ENCODE measurements around the gene PHF19.

PHF19 gene

DNA sequence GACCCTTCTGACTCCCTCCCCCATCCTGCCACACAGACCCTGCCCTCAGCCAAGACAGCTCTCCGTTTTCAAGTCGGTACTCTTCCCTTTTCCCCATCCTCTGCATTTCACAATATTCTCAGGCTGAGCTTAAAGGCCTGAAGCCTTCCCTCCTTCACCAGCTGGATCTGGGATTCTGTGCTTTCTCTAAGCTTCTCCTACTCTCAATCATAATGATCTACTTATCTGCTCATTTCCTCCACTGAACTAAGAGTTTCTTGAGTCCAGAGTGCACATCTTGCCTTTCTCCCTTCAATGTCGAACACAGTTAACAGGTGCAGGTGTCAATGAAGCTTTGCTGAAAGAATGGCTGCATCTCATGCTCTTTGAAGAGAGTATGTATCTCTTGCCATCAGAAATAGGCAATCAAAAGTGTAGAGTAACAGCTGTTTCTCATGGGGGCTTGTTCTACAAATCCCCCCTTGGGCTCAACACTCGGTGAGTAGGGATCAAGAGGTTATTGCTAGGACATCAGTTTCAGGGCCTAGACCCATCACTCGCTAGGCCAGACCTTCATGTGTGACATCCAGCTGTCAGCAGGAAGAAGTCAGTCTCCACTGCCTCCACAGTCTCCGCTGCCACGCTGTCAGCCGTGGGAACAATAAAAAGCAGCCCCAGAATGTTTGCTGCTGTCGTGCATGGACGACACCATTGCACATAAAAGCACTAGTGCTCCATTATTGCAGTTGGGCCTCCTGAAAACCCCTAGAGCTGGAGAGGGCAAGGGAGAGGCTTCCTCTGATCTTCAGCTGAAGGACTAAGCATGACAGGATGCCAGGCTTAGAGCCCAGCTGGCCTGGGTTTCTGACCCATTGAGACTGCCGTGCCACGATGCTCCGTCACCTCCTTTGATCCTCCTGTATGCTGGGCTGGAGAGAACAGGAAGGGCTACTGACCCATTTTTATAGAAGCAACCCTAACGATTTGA lies 25.9 kb upstream of the PHF19 start:
- no peak overlapping the region for H3K9ac ChIP-seq (ENCODE audit: low read depth, low read length, poor library complexity)
- no peak for DNase-seq (ENCODE audit: low spot score)
- no CpG with 5 or more reads among the region's 14 CpGs for WGBS, 2 donors (ENCODE audit: extremely low coverage in 2 of 2, insufficient read length in 2 of 2, insufficient replicate concordance in 1 of 2)
- no peaks in the 10 kb centered on the region for H3K36me3 ChIP-seq (replicated peaks in 1 of 2; ENCODE audit: control insufficient read depth in 2 of 2, insufficient read depth in 2 of 2, low read length in 2 of 2)
- no peak overlapping the region for H3K14ac ChIP-seq (ENCODE audit: low read length)
- no peak overlapping the region for H3K4me3 ChIP-seq (ENCODE audit: low read length in 2 of 2)
- no peak overlapping the region for H3K23ac ChIP-seq (ENCODE audit: low read depth, low read length, poor library complexity)
- H3K18ac ChIP-seq (ENCODE audit: low read length), result no peak overlapping the region
- H2AFZ ChIP-seq (ENCODE audit: low read length), result no peak overlapping the region
- no peak overlapping the region for H3K27ac ChIP-seq (replicated peaks; ENCODE audit: low read length)
- H2AK5ac ChIP-seq (ENCODE audit: low read depth, low read length), result no peak overlapping the region
- H4K91ac ChIP-seq (ENCODE audit: low read depth, low read length, poor library complexity), result no peak overlapping the region
- no peaks in the 10 kb centered on the region for H3K79me1 ChIP-seq (ENCODE audit: low read depth, low read length)
- H2BK120ac ChIP-seq (ENCODE audit: low read depth, low read length), result no peak overlapping the region
- no peak overlapping the region for H2BK5ac ChIP-seq (ENCODE audit: low read length)
- peaks cover 0 to 8% (median 0%) of the 10 kb centered on the region in 3 experiments for H3K27me3 ChIP-seq (ENCODE audit: control insufficient read depth in 3 of 3, insufficient read depth in 3 of 3, low read depth in 1 of 3, low read length in 3 of 3)
- H3K9me3 ChIP-seq (replicated peaks in 1 of 2; ENCODE audit: control insufficient read depth in 2 of 2, insufficient read depth in 1 of 2, low read depth in 1 of 2, low read length in 2 of 2), result no peaks in the 10 kb centered on the region
- H2BK15ac ChIP-seq (ENCODE audit: low read length), result no peak overlapping the region
- no peak overlapping the region for H3K4me2 ChIP-seq (ENCODE audit: insufficient read depth, low read length, poor library complexity, severe bottlenecking)
- no peak overlapping the region for H3K4ac ChIP-seq (ENCODE audit: low read length)
- H3K4me1 ChIP-seq (ENCODE audit: control insufficient read depth in 2 of 2, insufficient read depth in 1 of 2, low read depth in 1 of 2, low read length in 2 of 2), result no peaks in the 10 kb centered on the region
- H2BK12ac ChIP-seq (ENCODE audit: low read length), result no peak overlapping the region
- H4K8ac ChIP-seq (ENCODE audit: low read depth, low read length), result no peak overlapping the region

DNA sequence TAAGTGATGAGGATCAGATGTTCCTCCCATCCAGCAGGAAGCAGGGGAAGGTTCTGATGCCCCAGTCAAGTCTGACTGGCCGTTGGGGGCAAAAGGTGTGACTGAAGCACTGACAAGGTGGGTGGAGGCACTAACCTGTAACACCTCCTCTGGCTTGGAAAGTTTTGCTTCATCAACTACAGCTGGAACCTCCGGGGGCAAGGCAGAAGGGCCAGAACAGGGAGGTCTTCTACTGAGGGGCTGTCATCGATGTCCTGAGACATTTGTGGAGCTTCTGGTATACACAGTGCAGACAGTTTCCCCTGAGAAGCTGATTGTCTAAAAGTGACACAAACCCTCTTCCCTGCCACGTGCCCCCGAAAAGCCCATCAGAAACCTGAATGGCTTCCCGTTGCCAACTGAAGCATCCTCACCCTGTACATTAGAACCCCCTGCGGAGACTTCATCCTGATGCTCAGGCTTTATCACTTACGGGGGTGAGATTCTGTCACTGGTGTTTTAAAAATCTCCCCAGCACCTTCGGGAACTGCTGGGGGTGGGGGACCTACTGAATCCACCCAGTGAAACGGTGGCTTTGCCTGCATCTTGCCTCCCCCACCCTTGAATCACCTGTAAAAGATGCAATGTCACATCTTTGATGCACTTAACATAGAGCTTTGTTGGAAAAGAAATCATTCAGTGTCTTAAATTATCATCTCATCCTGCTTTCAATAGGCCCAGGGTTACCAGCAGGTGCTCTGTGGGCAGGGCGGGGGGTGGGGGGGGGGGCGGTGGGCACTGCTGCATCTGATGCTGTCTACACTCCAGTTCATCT lies 25.0 kb upstream of the PHF19 start:
- Histone ChIP-seq H3K79me1 (ENCODE audit: low read depth, low read length) (no peaks in the 10 kb centered on the region), H3K36me3 (replicated peaks in 1 of 2; ENCODE audit: control insufficient read depth in 2 of 2, insufficient read depth in 2 of 2, low read length in 2 of 2) (no peaks in the 10 kb centered on the region), H3K14ac (ENCODE audit: low read length) (peak overlapping the region; percentile 17), H3K23ac (ENCODE audit: low read depth, low read length, poor library complexity) (peak overlapping the region; percentile 65), H3K9ac (ENCODE audit: low read depth, low read length, poor library complexity) (no peak overlapping the region), H2AK5ac (ENCODE audit: low read depth, low read length) (no peak overlapping the region), H3K18ac (ENCODE audit: low read length) (no peak overlapping the region), H2BK120ac (ENCODE audit: low read depth, low read length) (no peak overlapping the region), H2BK12ac (ENCODE audit: low read length) (no peak overlapping the region), H3K4me2 (ENCODE audit: insufficient read depth, low read length, poor library complexity, severe bottlenecking) (no peak overlapping the region), H3K4me3 (ENCODE audit: low read length in 2 of 2) (no peak overlapping the region), H2BK15ac (ENCODE audit: low read length) (no peak overlapping the region), H3K9me3 (replicated peaks in 1 of 2; ENCODE audit: control insufficient read depth in 2 of 2, insufficient read depth in 1 of 2, low read depth in 1 of 2, low read length in 2 of 2) (no peaks in the 10 kb centered on the region), H4K91ac (ENCODE audit: low read depth, low read length, poor library complexity) (no peak overlapping the region), H2BK5ac (ENCODE audit: low read length) (no peak overlapping the region), H2AFZ (ENCODE audit: low read length) (no peak overlapping the region), H3K4me1 (ENCODE audit: control insufficient read depth in 2 of 2, insufficient read depth in 1 of 2, low read depth in 1 of 2, low read length in 2 of 2) (peaks cover 0 to 3% of the 10 kb centered on the region in 2 donors), H3K27me3 (ENCODE audit: control insufficient read depth in 3 of 3, insufficient read depth in 3 of 3, low read depth in 1 of 3, low read length in 3 of 3) (peaks cover 0 to 2% (median 0%) of the 10 kb centered on the region in 3 experiments), H3K27ac (replicated peaks; ENCODE audit: low read length) (no peak overlapping the region), H3K4ac (ENCODE audit: low read length) (no peak overlapping the region), H4K8ac (ENCODE audit: low read depth, low read length) (no peak overlapping the region)
- DNase-seq (ENCODE audit: low spot score), result no peak
- no CpG with 5 or more reads among the region's 12 CpGs for WGBS, 2 donors (ENCODE audit: extremely low coverage in 2 of 2, insufficient read length in 2 of 2, insufficient replicate concordance in 1 of 2)

DNA sequence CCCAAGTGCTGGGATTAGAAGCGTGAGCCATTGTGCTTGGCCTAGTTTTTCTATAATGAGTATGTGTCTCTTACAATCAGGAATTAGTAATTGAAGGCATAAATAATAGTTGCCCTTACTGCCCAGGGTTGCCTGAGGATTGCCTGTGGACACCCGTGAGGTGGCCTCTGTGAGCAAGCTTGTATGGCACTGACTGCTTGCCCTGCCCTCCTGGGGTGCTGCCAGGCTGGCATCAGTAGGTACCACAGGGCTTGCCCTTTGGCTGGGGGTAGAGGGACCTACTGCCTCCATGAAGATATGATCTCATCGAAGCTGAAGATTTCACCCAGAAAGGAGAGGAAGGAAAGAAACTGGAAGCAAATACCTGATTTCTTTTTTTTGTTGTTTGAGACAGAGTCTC lies 23.8 kb upstream of the PHF19 start:
- no peak overlapping the region for H3K18ac ChIP-seq (ENCODE audit: low read length)
- H2BK5ac ChIP-seq (ENCODE audit: low read length), result no peak overlapping the region
- no peak overlapping the region for H2BK15ac ChIP-seq (ENCODE audit: low read length)
- H2AFZ ChIP-seq (ENCODE audit: low read length), result no peak overlapping the region
- H3K36me3 ChIP-seq (replicated peaks in 1 of 2; ENCODE audit: control insufficient read depth in 2 of 2, insufficient read depth in 2 of 2, low read length in 2 of 2), result no peaks in the 10 kb centered on the region
- no peak overlapping the region for H3K4me2 ChIP-seq (ENCODE audit: insufficient read depth, low read length, poor library complexity, severe bottlenecking)
- WGBS, 2 donors (ENCODE audit: extremely low coverage in 2 of 2, insufficient read length in 2 of 2, insufficient replicate concordance in 1 of 2), result no CpG with 5 or more reads among the region's 3 CpGs
- no peak overlapping the region for H2BK120ac ChIP-seq (ENCODE audit: low read depth, low read length)
- no peak for DNase-seq (ENCODE audit: low spot score)
- H3K27me3 ChIP-seq (ENCODE audit: control insufficient read depth in 3 of 3, insufficient read depth in 3 of 3, low read depth in 1 of 3, low read length in 3 of 3), result peaks cover 0 to 2% (median 0%) of the 10 kb centered on the region in 3 experiments
- H3K4me1 ChIP-seq (ENCODE audit: control insufficient read depth in 2 of 2, insufficient read depth in 1 of 2, low read depth in 1 of 2, low read length in 2 of 2), result peaks cover 0 to 3% of the 10 kb centered on the region in 2 donors
- no peak overlapping the region for H3K23ac ChIP-seq (ENCODE audit: low read depth, low read length, poor library complexity)
- H2BK12ac ChIP-seq (ENCODE audit: low read length), result no peak overlapping the region
- no peak overlapping the region for H3K9ac ChIP-seq (ENCODE audit: low read depth, low read length, poor library complexity)
- H3K4me3 ChIP-seq (ENCODE audit: low read length in 2 of 2), result no peak overlapping the region
- H3K27ac ChIP-seq (replicated peaks; ENCODE audit: low read length), result no peak overlapping the region
- H2AK5ac ChIP-seq (ENCODE audit: low read depth, low read length), result no peak overlapping the region
- no peak overlapping the region for H4K91ac ChIP-seq (ENCODE audit: low read depth, low read length, poor library complexity)
- H3K9me3 ChIP-seq (replicated peaks in 1 of 2; ENCODE audit: control insufficient read depth in 2 of 2, insufficient read depth in 1 of 2, low read depth in 1 of 2, low read length in 2 of 2), result no peaks in the 10 kb centered on the region
- H4K8ac ChIP-seq (ENCODE audit: low read depth, low read length), result no peak overlapping the region
- H3K79me1 ChIP-seq (ENCODE audit: low read depth, low read length), result no peaks in the 10 kb centered on the region
- H3K14ac ChIP-seq (ENCODE audit: low read length), result no peak overlapping the region
- H3K4ac ChIP-seq (ENCODE audit: low read length), result no peak overlapping the region

All from neuronal stem cell (in vitro differentiated cells).